Measurements from ENCODE around the gene CACNA2D4. TPM values are rescaled to one million over a fixed set of nuclear protein-coding genes. Genes with fewer than 3 reads are reported as not detected.

Gene CACNA2D4
- total and polyA plus RNA-seq, 2 donors from 2014 or later, result 2.5 to 7.3 TPM

GRCh38 chr12:1876086-1876485 is 42.4 kb downstream of the CACNA2D4 start:
- intact Hi-C loops (cut with DNase I), result no loop called here
- Histone ChIP-seq H3K27ac (ENCODE audit: low read depth in 2 of 2, low read length in 2 of 2) (no peak overlapping the region), H3K27me3 (ENCODE audit: control insufficient read depth, insufficient read depth, low read length) (no peaks in the 10 kb centered on the region), H3K9me3 (ENCODE audit: control insufficient read depth in 2 of 3, insufficient read depth in 1 of 3, low read length in 3 of 3) (peaks cover 0 to 3% (median 0%) of the 10 kb centered on the region in 3 donors), H3K9ac (ENCODE audit: low read length in 3 of 3) (no peak overlapping the region), H3K4me3 (ENCODE audit: low read length in 3 of 3) (no peak overlapping the region), H3K36me3 (ENCODE audit: control insufficient read depth in 2 of 3, insufficient read depth in 3 of 3, low read length in 3 of 3) (peaks cover 0 to 3% (median 0%) of the 10 kb centered on the region in 3 donors), H3K4me1 (ENCODE audit: control insufficient read depth in 2 of 3, insufficient read depth in 2 of 3, low read depth in 1 of 3, low read length in 3 of 3) (no peaks in the 10 kb centered on the region)
- no peak for TF ChIP-seq CTCF (IDR thresholded peaks at IDR 0.05; ENCODE audit: borderline replicate concordance, extremely low read depth, insufficient read depth)
- FAIRE-seq (no peak), DNase-seq (no peak)

- peaks cover 0 to 3% (median 0%) of the 10 kb centered on the region in 3 donors for H3K36me3 ChIP-seq (ENCODE audit: control insufficient read depth in 2 of 3, insufficient read depth in 3 of 3, low read length in 3 of 3)
- no peaks in the 10 kb centered on the region for H3K27me3 ChIP-seq (ENCODE audit: control insufficient read depth, insufficient read depth, low read length)
- H3K27ac ChIP-seq (ENCODE audit: low read depth in 2 of 2, low read length in 2 of 2), result no peak overlapping the region
- intact Hi-C loops (cut with DNase I), result no loop called here
- no peak overlapping the region for H3K9ac ChIP-seq (ENCODE audit: low read length in 3 of 3)
- no peak for TF ChIP-seq CTCF (IDR thresholded peaks at IDR 0.05; ENCODE audit: borderline replicate concordance, extremely low read depth, insufficient read depth)
- DNase-seq (peak in 1 of 5 donors; percentile 29), FAIRE-seq (no peak)
- peaks cover 0 to 3% (median 0%) of the 10 kb centered on the region in 3 donors for H3K9me3 ChIP-seq (ENCODE audit: control insufficient read depth in 2 of 3, insufficient read depth in 1 of 3, low read length in 3 of 3)
- no peak overlapping the region for H3K4me3 ChIP-seq (ENCODE audit: low read length in 3 of 3)
- no peaks in the 10 kb centered on the region for H3K4me1 ChIP-seq (ENCODE audit: control insufficient read depth in 2 of 3, insufficient read depth in 2 of 3, low read depth in 1 of 3, low read length in 3 of 3)
These were observed 42.8 kb downstream of the CACNA2D4 start for GRCh38 chr12:1875608-1876007.

- no peak for TF ChIP-seq CTCF (IDR thresholded peaks at IDR 0.05; ENCODE audit: borderline replicate concordance, extremely low read depth, insufficient read depth)
- Histone ChIP-seq H3K27ac (ENCODE audit: low read depth in 2 of 2, low read length in 2 of 2) (no peak overlapping the region), H3K36me3 (ENCODE audit: control insufficient read depth in 2 of 3, insufficient read depth in 3 of 3, low read length in 3 of 3) (peaks cover 0 to 3% (median 0%) of the 10 kb centered on the region in 3 donors), H3K9me3 (ENCODE audit: control insufficient read depth in 2 of 3, insufficient read depth in 1 of 3, low read length in 3 of 3) (peaks cover 0 to 3% (median 0%) of the 10 kb centered on the region in 3 donors), H3K9ac (ENCODE audit: low read length in 3 of 3) (no peak overlapping the region), H3K4me3 (ENCODE audit: low read length in 3 of 3) (no peak overlapping the region), H3K27me3 (ENCODE audit: control insufficient read depth, insufficient read depth, low read length) (no peaks in the 10 kb centered on the region), H3K4me1 (ENCODE audit: control insufficient read depth in 2 of 3, insufficient read depth in 2 of 3, low read depth in 1 of 3, low read length in 3 of 3) (no peaks in the 10 kb centered on the region)
- intact Hi-C loops (cut with DNase I), result no loop called here
- DNase-seq, result peak in 3 of 5 donors; percentile 27 to 38 (median 36)
- FAIRE-seq, result no peak
These were observed 44.6 kb downstream of the CACNA2D4 start for GRCh38 chr12:1873531-1874510.
